Mucosa of stomach (tissue), 1 donor: ENCODE results near the gene BIN2.
"Not testable (repeated sequence)": the region's sequence is repeated elsewhere in the genome, so short reads cannot be mapped to it uniquely, and the experiment has no call there.

Experiments used
- H3K27me3 ChIP-seq: one replicate; pipeline ENCODE4 v1.7.0; 2013; ENCODE audit warnings: mild to moderate bottlenecking, low read length; ENCODE audit not compliant: control insufficient read depth, insufficient read depth
- H3K36me3 ChIP-seq: one replicate; pipeline ENCODE4 v1.7.0; 2013; ENCODE audit warnings: low read length; ENCODE audit not compliant: control insufficient read depth, insufficient read depth
- H3K4me1 ChIP-seq: one replicate; pipeline ENCODE4 v1.7.0; 2013; ENCODE audit warnings: mild to moderate bottlenecking, low read length; ENCODE audit not compliant: control insufficient read depth, insufficient read depth
- H3K4me3 ChIP-seq: one replicate; pipeline ENCODE4 v1.7.0; 2013; ENCODE audit warnings: low read length
- H3K9ac ChIP-seq: one replicate; pipeline ENCODE4 v1.7.0; 2013; ENCODE audit warnings: mild to moderate bottlenecking, low read length, moderate library complexity
- H3K9me3 ChIP-seq: one replicate; pipeline ENCODE4 v1.7.0; 2013; ENCODE audit warnings: mild to moderate bottlenecking, low read length, moderate library complexity; ENCODE audit not compliant: control insufficient read depth
- donor health status: Pancreatic carcinoma.

The BIN2 gene

GRCh38 chr12:51322452-51322851, 1.5 kb downstream of the BIN2 start:
- Histone ChIP-seq H3K4me3 (no peak overlapping the region), H3K27me3 (no peaks in the 10 kb centered on the region), H3K36me3 (no peaks in the 10 kb centered on the region), H3K9ac (no peak overlapping the region), H3K9me3 (no peaks in the 10 kb centered on the region), H3K4me1 (peaks cover 32% of the 10 kb centered on the region)

DNA sequence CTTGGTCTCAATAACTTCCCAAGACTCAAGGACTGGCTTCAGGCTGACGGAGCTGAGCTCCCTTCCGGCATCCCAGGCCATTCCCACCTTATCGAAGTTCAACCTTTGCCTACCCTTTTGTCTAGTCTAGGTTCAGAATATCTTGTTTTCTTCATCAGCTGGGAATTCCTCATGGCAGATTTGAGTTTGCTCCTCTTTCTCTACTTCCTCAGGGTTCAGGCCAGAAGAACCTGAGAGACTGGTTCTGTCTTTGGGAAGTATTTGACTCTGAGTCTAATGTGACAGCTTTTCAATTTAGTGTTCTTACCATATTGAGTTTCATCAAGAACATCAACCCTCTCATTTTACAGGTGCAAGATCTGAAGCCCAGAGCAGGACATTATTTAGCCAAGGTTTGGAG, 2.1 kb downstream of the BIN2 start:
- H3K9me3 ChIP-seq: no peaks in the 10 kb centered on the region
- H3K4me3 ChIP-seq: no peak overlapping the region
- H3K27me3 ChIP-seq: no peaks in the 10 kb centered on the region
- peaks cover 31% of the 10 kb centered on the region for H3K4me1 ChIP-seq
- H3K36me3 ChIP-seq: no peaks in the 10 kb centered on the region
- H3K9ac ChIP-seq: no peak overlapping the region

GRCh38 chr12:51320695-51321320, 3.2 kb downstream of the BIN2 start:
- no peaks in the 10 kb centered on the region for H3K9me3 ChIP-seq
- no peak overlapping the region for H3K4me3 ChIP-seq
- H3K9ac ChIP-seq: no peak overlapping the region
- H3K27me3 ChIP-seq: no peaks in the 10 kb centered on the region
- H3K36me3 ChIP-seq: no peaks in the 10 kb centered on the region
- peaks cover 26% of the 10 kb centered on the region for H3K4me1 ChIP-seq

GRCh38 chr12:51320311-51320694, 3.7 kb downstream of the BIN2 start:
- Histone ChIP-seq H3K4me3 (no peak overlapping the region), H3K9me3 (no peaks in the 10 kb centered on the region), H3K4me1 (peaks cover 26% of the 10 kb centered on the region), H3K36me3 (no peaks in the 10 kb centered on the region), H3K27me3 (no peaks in the 10 kb centered on the region), H3K9ac (no peak overlapping the region)

DNA sequence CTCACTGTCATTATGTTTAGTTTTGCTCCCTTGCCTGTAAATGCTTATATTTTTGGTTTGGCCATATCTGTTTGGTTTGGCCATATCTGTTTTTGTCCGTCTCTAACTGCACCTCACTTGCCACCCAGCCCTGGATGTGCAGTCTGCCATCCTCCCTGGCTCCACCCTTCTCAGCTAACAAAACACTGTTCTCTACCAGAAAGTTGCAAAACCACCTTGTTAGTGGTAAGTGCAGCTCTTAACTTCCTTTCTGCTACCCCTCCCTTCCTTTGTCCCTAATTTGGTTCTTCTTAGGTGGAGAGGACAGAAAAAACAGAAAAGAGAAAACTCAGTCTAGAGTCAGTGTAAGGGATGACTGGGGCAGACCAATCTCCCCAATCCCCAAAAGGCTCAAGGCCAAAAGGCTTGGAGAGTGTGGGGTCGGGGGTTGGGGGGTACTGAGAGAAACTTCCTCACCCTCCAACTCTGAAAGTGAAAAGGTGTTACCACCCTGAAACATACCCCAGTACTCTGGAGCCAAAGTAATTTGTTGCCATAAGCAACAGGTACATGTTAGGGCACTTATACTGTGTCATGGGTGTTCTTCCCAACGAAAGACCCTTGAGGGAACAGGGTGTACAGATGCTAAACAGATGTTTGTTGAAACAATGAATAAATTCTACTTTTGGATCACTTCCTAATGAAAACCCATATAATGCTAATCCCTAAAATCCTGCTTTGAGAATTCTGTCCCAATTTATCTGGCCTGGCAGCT, 5.0 kb downstream of the BIN2 start:
- no peak overlapping the region for H3K4me3 ChIP-seq
- H3K9ac ChIP-seq: no peak overlapping the region
- H3K27me3 ChIP-seq: no peaks in the 10 kb centered on the region
- H3K36me3 ChIP-seq: no peaks in the 10 kb centered on the region
- peaks cover 23% of the 10 kb centered on the region for H3K4me1 ChIP-seq
- no peaks in the 10 kb centered on the region for H3K9me3 ChIP-seq

GRCh38 chr12:51318057-51318806, 5.7 kb downstream of the BIN2 start:
- H3K9me3 ChIP-seq, H3K27me3 ChIP-seq, H3K4me3 ChIP-seq, H3K9ac ChIP-seq, H3K36me3 ChIP-seq: not testable (repeated sequence)
- H3K4me1 ChIP-seq: peaks cover 23% of the 10 kb centered on the region

DNA sequence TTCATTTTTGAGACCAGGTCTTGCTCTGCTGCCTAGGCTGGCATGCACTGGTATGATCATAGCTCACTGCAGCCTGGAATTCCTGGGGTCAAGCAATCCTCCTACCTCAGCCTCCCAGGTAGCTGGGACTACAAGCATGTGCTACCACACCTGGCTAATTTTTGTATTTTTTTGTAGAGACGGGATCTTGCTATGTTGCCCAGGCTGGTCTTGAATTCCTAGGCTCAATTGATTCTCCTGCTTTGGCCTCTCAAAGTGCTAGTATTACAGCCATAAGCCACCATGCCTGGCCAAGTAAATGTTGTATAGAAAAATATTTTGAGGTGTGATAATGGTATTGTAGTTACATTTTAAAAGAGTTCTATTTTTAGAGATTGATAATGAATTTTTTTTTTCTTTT, 12.6 kb downstream of the BIN2 start:
- no peaks in the 10 kb centered on the region for H3K36me3 ChIP-seq
- no peaks in the 10 kb centered on the region for H3K9me3 ChIP-seq

GRCh38 chr12:51307655-51308593, 16.1 kb downstream of the BIN2 start:
- H3K27me3 ChIP-seq: no peaks in the 10 kb centered on the region
- H3K4me1 ChIP-seq: peaks cover 28% of the 10 kb centered on the region
- H3K4me3 ChIP-seq: no peak overlapping the region
- peak overlapping the region; percentile 32 for H3K9ac ChIP-seq
- H3K36me3 ChIP-seq: no peaks in the 10 kb centered on the region
- no peaks in the 10 kb centered on the region for H3K9me3 ChIP-seq

More for the DNA sequence above, 12.6 kb downstream of the BIN2 start:
- no peak overlapping the region for H3K9ac ChIP-seq
- no peaks in the 10 kb centered on the region for H3K27me3 ChIP-seq
- H3K4me1 ChIP-seq: peaks cover 28% of the 10 kb centered on the region
- no peak overlapping the region for H3K4me3 ChIP-seq

GRCh38 chr12:51306507-51306906, 17.5 kb downstream of the BIN2 start:
- no peak overlapping the region for H3K9ac ChIP-seq
- no peak overlapping the region for H3K4me3 ChIP-seq
- no peaks in the 10 kb centered on the region for H3K9me3 ChIP-seq
- no peaks in the 10 kb centered on the region for H3K27me3 ChIP-seq
- no peaks in the 10 kb centered on the region for H3K36me3 ChIP-seq
- H3K4me1 ChIP-seq: peaks cover 28% of the 10 kb centered on the region

GRCh38 chr12:51300768-51301167, 23.2 kb downstream of the BIN2 start:
- not testable (repeated sequence) for H3K27me3 ChIP-seq, H3K9ac ChIP-seq, H3K9me3 ChIP-seq, H3K4me1 ChIP-seq, H3K4me3 ChIP-seq, H3K36me3 ChIP-seq

- Histone ChIP-seq H3K27me3 (no peaks in the 10 kb centered on the region), H3K4me3 (no peak overlapping the region), H3K9ac (no peak overlapping the region), H3K36me3 (no peaks in the 10 kb centered on the region), H3K9me3 (no peaks in the 10 kb centered on the region), H3K4me1 (no peaks in the 10 kb centered on the region)
Observed at GRCh38 chr12:51295651-51296050, 28.3 kb downstream of the BIN2 start.
